ENCODE measurements around the gene CXCR4.

- TF ChIP-seq CTCF (IDR thresholded peaks at IDR 0.05), result no peak
- TF ChIP-seq POLR2A (IDR thresholded peaks at IDR 0.05), result no peak
Observed at GRCh38 chr2:136065907-136066306, 52.0 kb downstream of the CXCR4 start.

Data from Peyer's patch (tissue), 4 donors.